ENCODE measurements around the gene HSPA14.

- TF ChIP-seq RAD21 (IDR thresholded peaks at IDR 0.05; ENCODE audit: low read depth), result no peak
- TF ChIP-seq CBX3 (IDR thresholded peaks at IDR 0.05; ENCODE audit: low read depth), result no peak
- no peak for TF ChIP-seq EZH2 (IDR thresholded peaks at IDR 0.05)
- no peak for TF ChIP-seq CTCF (IDR thresholded peaks at IDR 0.05 in 2 of 3, conservative IDR thresholded peaks at IDR 0.05 in 1 of 3; ENCODE audit: borderline replicate concordance in 1 of 3, insufficient read depth in 1 of 3, low read depth in 2 of 3, low read length in 2 of 3)
- no peak for TF ChIP-seq POLR2A (IDR thresholded peaks at IDR 0.05; ENCODE audit: borderline replicate concordance, extremely low read depth, insufficient read depth, insufficient read length)
- no peak for TF ChIP-seq POLR2AphosphoS5 (IDR thresholded peaks at IDR 0.05; ENCODE audit: low read depth, low read length)
- TF ChIP-seq SRF (IDR thresholded peaks at IDR 0.05; ENCODE audit: low read depth), result no peak
- no peak for TF ChIP-seq SP1 (IDR thresholded peaks at IDR 0.05; ENCODE audit: low read depth)
- TF ChIP-seq SIN3A (IDR thresholded peaks at IDR 0.05; ENCODE audit: low read depth), result no peak
- TF ChIP-seq MAX (IDR thresholded peaks at IDR 0.05), result no peak
- TF ChIP-seq YY1 (IDR thresholded peaks at IDR 0.05; ENCODE audit: extremely low read depth, insufficient replicate concordance, low read depth, low read length), result no peak
- no peak for TF ChIP-seq JUND (IDR thresholded peaks at IDR 0.05)
- TF ChIP-seq REST (IDR thresholded peaks at IDR 0.05; ENCODE audit: low read depth), result no peak
These were observed 11.9 kb upstream of the HSPA14 start for GRCh38 chr10:14826076-14826829.

Measured in HCT116 (cell line).